Ramos (cell line): ENCODE measurements around the gene GLMN.

Experiments used
- in situ Hi-C: fragments of 300-500 bp; cut with MboI; formaldehyde crosslinking; loops from one replicate; pipeline ENCODE4 v1.14.3; 2022; ENCODE audit warnings: low sequenced_read_pairs; ENCODE audit not compliant: unreplicated experiment

The GLMN gene

GRCh38 chr1:92203105-92203504, 95.7 kb downstream of the GLMN start:
- in situ Hi-C loops: no loop called here

DNA sequence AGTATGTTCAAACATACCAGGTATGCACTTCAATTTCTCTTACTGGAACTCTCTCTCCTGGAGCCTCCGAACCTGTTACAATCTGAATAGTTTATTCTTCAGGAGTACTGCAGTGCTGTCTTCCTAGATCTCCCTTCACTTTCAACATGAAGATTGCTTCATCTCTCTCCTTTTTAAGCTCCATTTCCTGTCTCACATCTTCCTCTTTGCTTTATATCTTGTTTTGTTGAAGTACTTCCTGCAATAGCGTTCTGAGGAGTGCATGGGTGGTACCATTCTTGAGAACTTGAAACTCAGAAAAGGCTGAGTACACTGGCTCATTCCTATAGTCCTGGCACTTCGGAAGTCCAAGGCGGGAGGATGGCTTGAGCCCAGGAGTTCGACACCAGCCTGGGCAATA, 96.8 kb downstream of the GLMN start:
- in situ Hi-C loops: no loop called here
